H1 (cell line): ENCODE data around the gene GPR137. TPM values are rescaled to one million over a fixed set of nuclear protein-coding genes. Genes with fewer than 3 reads are reported as not detected.

Source experiments
- CTCF ChIA-PET: fragments of 300-600 bp; sonication (Branson Sonifier 250); formaldehyde crosslinking; loops from one replicate; lab custom pipeline; 2021; ENCODE audit not compliant: partially characterized antibody; lab: Charles Lee
- POLR2A ChIA-PET: fragments of 300-600 bp; sonication (Branson Sonifier 250); formaldehyde crosslinking; loops from one replicate; lab custom pipeline; 2021; ENCODE audit warnings: inconsistent platforms; ENCODE audit not compliant: partially characterized antibody; lab: Charles Lee
- DNase-seq, 2 experiments: peaks; one replicate each; pipeline versions ENCODE4 v3.0.0 to v3.0.0-alpha.2; 2010 to 2022; ENCODE audit warnings: low spot score in 2 of 2, low read depth in 1 of 2, mixed read lengths in 1 of 2
- FAIRE-seq: peaks from 2 replicates; lab custom pipeline; 2011; peaks lifted over from hg19 to GRCh38; lab: Jason Lieb, UNC
- H2AFZ ChIP-seq: 2 replicates; pipeline ENCODE4 v1.8.1; 2012; ENCODE audit warnings: low read length, inconsistent platforms
- H2AK5ac ChIP-seq: 2 replicates; pipeline ENCODE4 v1.6.1; 2013; ENCODE audit warnings: low read depth, low read length
- H2BK120ac ChIP-seq: replicated peaks from 2 replicates; pipeline ENCODE3; 2013; ENCODE audit warnings: low read depth, low read length, inconsistent platforms
- H2BK12ac ChIP-seq: 2 replicates; pipeline ENCODE4 v1.6.1; 2013; ENCODE audit warnings: low read depth, low read length
- H2BK15ac ChIP-seq: 2 replicates; pipeline ENCODE4 v1.6.1; 2013; ENCODE audit warnings: low read length
- H2BK20ac ChIP-seq: 2 replicates; pipeline ENCODE4 v1.6.1; 2013; ENCODE audit warnings: low read length
- H2BK5ac ChIP-seq: 2 replicates; pipeline ENCODE4 v1.6.1; 2013; ENCODE audit warnings: low read depth, low read length
- H3K14ac ChIP-seq: 2 replicates; pipeline ENCODE4 v1.6.1; 2013; ENCODE audit warnings: inconsistent platforms; ENCODE audit not compliant: insufficient read length
- H3K18ac ChIP-seq: 2 replicates; pipeline ENCODE4 v1.6.1; 2013; ENCODE audit warnings: low read length; ENCODE audit errors: extremely low read depth
- H3K23ac ChIP-seq: 2 replicates; pipeline ENCODE4 v1.6.1; 2013; ENCODE audit warnings: inconsistent platforms; ENCODE audit not compliant: insufficient read length
- H3K23me2 ChIP-seq: 2 replicates; pipeline ENCODE4 v1.6.1; 2013; ENCODE audit warnings: low read depth, low read length
- H3K27ac ChIP-seq: 2 replicates; pipeline ENCODE4 v1.6.1; 2011; ENCODE audit warnings: low read depth, low read length, inconsistent platforms
- H3K27me3 ChIP-seq, 4 experiments: replicated peaks in 1 of 4; 1 replicate in 1 of 4; 2 replicates in 3 of 4; pipeline versions ENCODE4 v1.6.1 to v1.8.1; 2011 to 2013; ENCODE audit warnings: low read length in 3 of 4, mild to moderate bottlenecking in 3 of 4, inconsistent platforms in 2 of 4, mixed read lengths in 2 of 4, moderate library complexity in 1 of 4; ENCODE audit not compliant: control insufficient read depth in 3 of 4, insufficient read depth in 3 of 4; ENCODE audit errors: extremely low read depth in 1 of 4
- H3K36me3 ChIP-seq, 4 experiments: 2 replicates each; pipeline versions ENCODE4 v1.6.1 to v1.8.1; 2011 to 2013; ENCODE audit warnings: mild to moderate bottlenecking in 4 of 4, low read length in 3 of 4, moderate library complexity in 2 of 4, control low read depth in 1 of 4, inconsistent platforms in 1 of 4; ENCODE audit not compliant: insufficient read depth in 4 of 4, control insufficient read depth in 2 of 4
- H3K4ac ChIP-seq: replicated peaks from 2 replicates; pipeline ENCODE3; 2013; ENCODE audit warnings: low read length, low read depth, mixed read lengths, inconsistent platforms; ENCODE audit not compliant: insufficient read length
- H3K4me1 ChIP-seq, 4 experiments: replicated peaks in 1 of 4; 1 replicate in 1 of 4; 2 replicates in 3 of 4; pipeline versions ENCODE4 v1.6.1 to v1.8.1; 2011 to 2013; ENCODE audit warnings: low read length in 3 of 4, inconsistent platforms in 2 of 4, mixed read lengths in 1 of 4; ENCODE audit not compliant: insufficient read depth in 4 of 4, control insufficient read depth in 3 of 4
- H3K4me2 ChIP-seq, 2 experiments: 2 replicates each; pipeline versions ENCODE4 v1.6.1 to v1.8.1; 2011 to 2013; ENCODE audit warnings: low read depth in 2 of 2, low read length in 2 of 2, control low read depth in 1 of 2, inconsistent platforms in 1 of 2, mild to moderate bottlenecking in 1 of 2; ENCODE audit not compliant: insufficient read depth in 1 of 2
- H3K4me3 ChIP-seq, 4 experiments: fragments of 200-600, 300-600 bp in 1 of 4; sonication (generic), shearing (Covaris generic), sonication (Bioruptor Twin) in 1 of 4; 2 replicates each; pipeline versions ENCODE4 v1.5.1 to v1.8.1; 2011 to 2016; ENCODE audit warnings: low read length in 4 of 4, low read depth in 3 of 4, control low read depth in 2 of 4, inconsistent platforms in 2 of 4, mild to moderate bottlenecking in 2 of 4, mixed read lengths in 1 of 4, moderate library complexity in 1 of 4; ENCODE audit not compliant: insufficient read depth in 2 of 4; ENCODE audit errors: extremely low read depth in 1 of 4
- H3K56ac ChIP-seq: replicated peaks from 2 replicates; pipeline ENCODE3; 2013; ENCODE audit warnings: low read depth, mild to moderate bottlenecking, mixed read lengths, low read length, inconsistent platforms; ENCODE audit not compliant: insufficient read length
- H3K79me1 ChIP-seq: 2 replicates; pipeline ENCODE4 v1.6.1; 2013; ENCODE audit warnings: low read depth, low read length, control low read depth
- H3K79me2 ChIP-seq, 2 experiments: 2 replicates each; pipeline versions ENCODE4 v1.6.1 to v1.8.1; 2012 to 2013; ENCODE audit warnings: low read length in 2 of 2, mild to moderate bottlenecking in 2 of 2, inconsistent platforms in 1 of 2; ENCODE audit not compliant: insufficient read depth in 2 of 2, control insufficient read depth in 1 of 2
- H3K9ac ChIP-seq, 4 experiments: replicated peaks in 1 of 4; 1 replicate in 1 of 4; 2 replicates in 3 of 4; pipeline versions ENCODE4 v1.6.1 to v1.8.1; 2011 to 2013; ENCODE audit warnings: low read depth in 3 of 4, low read length in 3 of 4, control low read depth in 2 of 4, mild to moderate bottlenecking in 2 of 4, moderate library complexity in 2 of 4, inconsistent platforms in 1 of 4; ENCODE audit errors: extremely low read depth in 1 of 4
- H3K9me3 ChIP-seq, 2 experiments: 2 replicates each; pipeline versions ENCODE4 v1.6.1 to v1.8.1; 2012 to 2013; ENCODE audit warnings: mild to moderate bottlenecking in 2 of 2, moderate library complexity in 2 of 2, control low read depth in 1 of 2, inconsistent platforms in 1 of 2, low read depth in 1 of 2, low read length in 1 of 2, mixed read lengths in 1 of 2; ENCODE audit not compliant: insufficient read depth in 2 of 2
- H4K20me1 ChIP-seq, 2 experiments: replicated peaks in 1 of 2; 2 replicates each; pipeline versions ENCODE3 to v1.8.1; 2011 to 2013; ENCODE audit warnings: inconsistent platforms in 2 of 2, low read length in 2 of 2, mild to moderate bottlenecking in 1 of 2; ENCODE audit not compliant: insufficient read depth in 2 of 2, control insufficient read depth in 1 of 2
- H4K5ac ChIP-seq: 2 replicates; pipeline ENCODE4 v1.6.1; 2013; ENCODE audit warnings: low read length, low read depth, mixed read lengths, inconsistent platforms; ENCODE audit not compliant: insufficient read length
- H4K8ac ChIP-seq: 2 replicates; pipeline ENCODE4 v1.8.0; 2013; ENCODE audit warnings: mild to moderate bottlenecking, moderate library complexity, low read length, inconsistent platforms; ENCODE audit not compliant: insufficient read depth; ENCODE audit errors: extremely low read depth
- H4K91ac ChIP-seq: replicated peaks from 2 replicates; pipeline ENCODE3; 2013; ENCODE audit warnings: low read length, mixed read lengths, inconsistent platforms; ENCODE audit not compliant: insufficient read length
- CEBPB ChIP-seq: IDR thresholded peaks from 2 replicates; pipeline ENCODE4 v1.6.1; 2012; ENCODE audit warnings: low read depth, low read length
- CREB1 ChIP-seq: IDR thresholded peaks from 2 replicates; pipeline ENCODE4 v1.6.1; 2012; ENCODE audit warnings: inconsistent platforms
- EGR1 ChIP-seq: IDR thresholded peaks from 2 replicates; pipeline ENCODE4 v1.6.1; 2011; ENCODE audit warnings: low read depth, low read length, borderline replicate concordance
- FOSL1 ChIP-seq: IDR thresholded peaks from 2 replicates; pipeline ENCODE4 v1.6.1; 2011; ENCODE audit warnings: mild to moderate bottlenecking, low read depth, low read length, moderate library complexity; ENCODE audit not compliant: insufficient read depth
- GTF2F1 ChIP-seq: IDR thresholded peaks from 2 replicates; pipeline ENCODE4 v1.6.1; 2012; ENCODE audit warnings: low read depth, low read length, improper control_type of control experiment, borderline replicate concordance
- KDM5A ChIP-seq: fragments of 200-600 bp; IDR thresholded peaks from 2 replicates; pipeline ENCODE4 v1.7.1; 2012; ENCODE audit warnings: mild to moderate bottlenecking, low read length, inconsistent platforms, mixed read lengths
- MAFK ChIP-seq: IDR thresholded peaks from 2 replicates; pipeline ENCODE4 v1.6.1; 2012; ENCODE audit warnings: low read depth, mild to moderate bottlenecking, improper control_type of control experiment, low read length
- MAX ChIP-seq: IDR thresholded peaks from 2 replicates; pipeline ENCODE4 v1.6.1; 2012; ENCODE audit warnings: inconsistent platforms
- POU5F1 ChIP-seq: IDR thresholded peaks from 2 replicates; pipeline ENCODE4 v1.6.1; 2011; ENCODE audit warnings: low read depth, mild to moderate bottlenecking, low read length, moderate library complexity
- RAD21 ChIP-seq, 2 experiments: IDR thresholded peaks in 1 of 2; conservative IDR thresholded peaks in 1 of 2; 2 replicates each; pipeline ENCODE4 v1.6.1; 2011; ENCODE audit warnings: low read depth in 2 of 2, low read length in 2 of 2, improper control_type of control experiment in 1 of 2, inconsistent platforms in 1 of 2, mild to moderate bottlenecking in 1 of 2, moderate library complexity in 1 of 2
- RFX5 ChIP-seq: IDR thresholded peaks from 2 replicates; pipeline ENCODE4 v1.6.1; 2011; ENCODE audit warnings: low read depth, low read length, improper control_type of control experiment, borderline replicate concordance
- SIX5 ChIP-seq: IDR thresholded peaks from 2 replicates; pipeline ENCODE4 v1.6.1; 2011; ENCODE audit warnings: mild to moderate bottlenecking, low read depth, low read length
- TEAD4 ChIP-seq: IDR thresholded peaks from 2 replicates; pipeline ENCODE4 v1.6.1; 2012; ENCODE audit warnings: low read depth, low read length, inconsistent platforms, mixed read lengths
- WGBS, 2 experiments: shearing (Covaris generic) in 1 of 2; methylation state at CpG; one replicate each; pipeline versions ENCODE4 v1.1.6 to v1.1.7; 2013 to 2015; ENCODE audit warnings: low lambda C conversion rate in 2 of 2, mixed read lengths in 2 of 2, inconsistent platforms in 1 of 2, low coverage in 1 of 2, missing lambda C conversion rate in 1 of 2; ENCODE audit not compliant: insufficient replicate concordance in 2 of 2, insufficient coverage in 1 of 2, insufficient read length in 1 of 2; ENCODE audit errors: extremely low coverage in 1 of 2, missing lambda C conversion rate in 1 of 2; 5-methylcytosine and 5-hydroxymethylcytosine counted together
- polyA plus RNA-seq, 7 experiments: library from polyadenylated mRNA; depleted of rRNA in 3 of 7; stranded (reverse) in 5 of 7; unstranded in 2 of 7; fragments of >200 nt in 5 of 7; fragments of 200-250 nt in 2 of 7; gene quantifications; 1 replicate in 5 of 7; 2 replicates in 1 of 7; 4 replicates in 1 of 7; pipeline versions ENCODE4 v1.2.1 to v1.2.3, GENCODE V29; 2011 to 2013; ENCODE audit warnings: missing spikeins in 2 of 7, mixed read lengths in 2 of 7
- total RNA-seq: library from RNA; stranded (reverse); fragmentation: NEBNext Ultra II Directional; extraction: Animal tissue kit (Norgen Biotek cat#: 25700); gene quantifications from 2 replicates; pipeline ENCODE4 v1.2.1, GENCODE V29; 2021

The GPR137 gene
- total and polyA plus RNA-seq, 2 of the 8 experiments (the other 6 are each of a cell fraction or from before 2014, with no cell fraction given), result 36.2 to 37.8 TPM

GRCh38 chr11:64338716-64339115 lies 53.1 kb downstream of the GPR137 start:
- Histone ChIP-seq H3K23ac (no peak overlapping the region), H3K79me1 (no peaks in the 10 kb centered on the region), H3K36me3 (no peaks in the 10 kb centered on the region), H3K79me2 (no peaks in the 10 kb centered on the region), H3K4me2 (no peak overlapping the region), H2BK120ac (no peak overlapping the region), H3K27ac (no peak overlapping the region), H3K9ac (no peak overlapping the region), H3K9me3 (no peaks in the 10 kb centered on the region), H2AFZ (no peak overlapping the region), H3K56ac (no peak overlapping the region), H2BK5ac (no peak overlapping the region), H3K14ac (no peak overlapping the region), H3K4me1 (peaks cover 0 to 23% (median 17%) of the 10 kb centered on the region in 4 experiments; a peak in 6 of 7 replicates), H2BK12ac (no peak overlapping the region), H3K4me3 (no peak overlapping the region), H4K8ac (no peak overlapping the region), H3K4ac (no peak overlapping the region), H4K91ac (no peak overlapping the region), H2BK15ac (no peak overlapping the region), H4K20me1 (no peaks in the 10 kb centered on the region), H3K23me2 (peaks cover 11% of the 10 kb centered on the region; the same call in 1 of the 2 replicates), H3K27me3 (peaks cover 0 to 2% (median 0%) of the 10 kb centered on the region in 4 experiments; a peak in 1 of 7 replicates), H2BK20ac (no peak overlapping the region), H2AK5ac (no peak overlapping the region), H4K5ac (no peak overlapping the region), H3K18ac (no peak overlapping the region)
- TF ChIP-seq RAD21 (IDR thresholded peaks at IDR 0.05 in 1 of 2, conservative IDR thresholded peaks at IDR 0.05 in 1 of 2; ENCODE audit: low read depth in 2 of 2, low read length in 2 of 2) (no peak), SIX5 (no peak), MAFK (no peak), TEAD4 (no peak), POU5F1 (no peak), KDM5A (no peak), CREB1 (no peak), GTF2F1 (no peak), CEBPB (no peak), FOSL1 (no peak), MAX (no peak), RFX5 (no peak), EGR1 (no peak)
- ChIA-PET POLR2A (interaction anchor here (2.3 kb wide), 1 partner anchor 21 kb away, joined by 12 read pairs; the partner anchor contains the start of genes PRDX5 and TRMT112), CTCF (interaction anchor here (0.6 to 37.6 kb wide), 7 partner anchors 12 to 312 kb away, joined by 3 to 614 read pairs (median 6); partner anchors contain the start of genes CATSPERZ, CCDC88B, ESRRA and FERMT3)
- no peak for DNase-seq
- FAIRE-seq, result no peak
- 91% methylated on average over 5 of the region's 8 CpGs; no CpG with 5 or more reads in 1 of the 2 experiments for WGBS, 2 experiments
